NCI-H1930 (cell line): ENCODE data around the gene DCUN1D5.

Experiments used
- DNase-seq, 2 experiments: peaks; one replicate each; lab custom pipeline; 2025; lab: John Stamatoyannopoulos, UW

The DCUN1D5 gene

DNA sequence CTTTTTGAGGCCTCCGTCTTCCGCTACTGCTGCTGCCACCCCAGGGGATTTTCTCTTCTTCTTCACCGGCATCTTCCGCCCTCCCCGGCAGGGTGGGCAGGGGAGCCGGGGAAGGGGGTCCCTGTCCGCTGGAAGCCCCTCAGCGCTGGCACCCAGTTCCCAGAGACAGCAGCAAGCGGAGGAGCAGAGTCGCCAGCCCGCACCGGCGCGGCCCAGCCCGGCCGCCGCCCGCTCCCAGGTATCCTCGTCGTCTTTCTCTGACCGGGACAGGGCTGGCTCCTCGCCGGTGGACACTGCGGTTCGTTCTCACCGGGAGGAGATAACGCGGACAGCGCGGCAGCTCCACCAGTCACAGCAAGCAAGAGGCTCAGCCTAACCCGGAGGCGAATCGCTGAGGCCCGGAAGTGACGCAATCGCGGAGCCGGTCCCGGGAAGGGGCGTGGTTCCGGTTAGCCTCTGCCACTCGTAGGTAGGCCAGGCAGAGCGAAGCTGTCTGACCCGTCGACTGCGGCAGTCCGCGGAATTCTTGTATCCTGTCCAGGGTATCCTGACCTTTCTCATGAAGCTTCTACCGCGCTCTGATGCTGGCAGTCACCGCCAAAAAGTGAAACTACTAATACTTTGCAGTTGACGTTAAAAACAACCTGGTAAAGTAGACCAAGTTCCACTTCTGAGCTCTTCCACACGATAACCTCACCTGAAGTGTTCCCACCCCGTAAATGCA lies at the start of gene DCUN1D5:
Gene DCUN1D5, minus strand, starts transcription at position 360 of the 724 bp plus-strand sequence. Its CDS starts 288 bp downstream, at position 72.
- DNase-seq: peak; percentile 87 to 89

DNA sequence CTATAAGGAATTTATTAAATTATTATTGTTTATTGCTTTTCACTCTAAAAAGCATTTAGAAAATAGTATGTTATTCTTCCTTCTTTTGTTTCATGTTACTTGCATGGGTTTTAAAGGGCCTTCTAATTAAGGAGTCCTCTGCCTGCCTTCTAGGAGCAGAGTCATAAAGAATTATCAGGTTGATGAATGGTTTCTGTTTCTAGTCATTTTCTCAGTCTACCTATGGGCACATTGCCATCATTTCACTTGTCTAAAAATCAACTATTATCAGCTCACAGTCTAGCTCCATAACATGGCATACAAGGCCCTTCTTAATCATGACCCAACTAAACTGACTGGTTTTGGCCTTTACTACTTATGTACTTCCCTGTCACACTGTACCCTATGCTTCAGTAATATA lies 33.5 kb upstream of the DCUN1D5 start:
- DNase-seq: no peak

DNA sequence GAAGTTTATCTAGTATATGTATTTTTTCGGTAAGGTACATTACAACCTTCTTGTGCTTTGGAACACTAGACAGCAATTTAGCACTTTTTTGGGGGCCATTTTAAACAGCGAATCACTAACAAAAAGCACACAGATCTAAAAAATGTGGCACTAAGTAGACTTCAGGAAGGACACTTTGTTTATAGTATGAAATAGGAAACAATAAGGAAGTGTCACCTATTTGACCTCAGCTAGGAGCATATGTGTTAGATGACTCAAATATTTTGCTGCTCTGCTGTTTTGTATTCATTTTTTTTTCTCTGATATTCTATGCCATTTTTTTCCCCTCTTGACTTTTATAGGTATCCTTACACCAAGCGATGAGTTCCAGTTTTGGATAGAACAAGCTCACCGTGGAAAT lies 22.9 kb upstream of the DCUN1D5 start:
- DNase-seq: no peak

DNA sequence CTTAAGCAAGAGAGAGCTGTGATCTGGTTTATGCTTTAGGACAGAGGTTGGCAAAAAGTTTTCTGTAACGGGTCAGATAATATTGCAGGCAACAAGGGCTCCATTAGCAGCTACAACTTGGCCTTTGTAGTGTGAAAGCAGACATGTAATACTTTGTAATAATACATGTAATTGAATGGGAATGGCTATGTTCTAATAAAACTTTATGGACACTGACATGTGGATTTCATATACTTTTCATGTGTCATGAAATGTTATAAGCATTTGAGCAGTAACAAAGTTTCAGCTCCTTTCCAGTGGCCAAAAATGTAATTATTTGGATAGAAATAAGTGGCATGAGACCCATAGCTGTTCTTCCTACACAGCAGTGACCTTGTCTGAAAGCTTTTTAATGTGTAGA lies 20.4 kb upstream of the DCUN1D5 start:
- DNase-seq: no peak

DNA sequence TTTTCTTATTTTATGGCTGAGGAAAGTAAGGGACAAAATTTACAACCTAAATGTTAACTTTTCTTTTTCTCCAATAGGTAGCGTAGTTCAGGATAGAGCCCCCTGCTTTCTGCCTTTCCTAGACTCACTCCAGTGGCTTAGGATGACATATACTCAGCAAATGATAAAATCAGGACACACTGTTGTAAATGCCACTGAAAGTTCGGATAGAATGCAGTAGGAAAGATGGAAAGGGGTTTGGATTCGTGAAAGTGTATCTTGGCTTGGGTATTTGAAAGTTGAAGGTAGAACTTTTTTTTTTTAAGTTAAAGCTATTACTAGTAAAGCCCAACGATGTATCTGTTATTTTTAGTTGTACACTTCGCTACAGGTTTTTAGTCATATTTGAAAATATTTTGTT lies 19.4 kb upstream of the DCUN1D5 start:
- no peak for DNase-seq

DNA sequence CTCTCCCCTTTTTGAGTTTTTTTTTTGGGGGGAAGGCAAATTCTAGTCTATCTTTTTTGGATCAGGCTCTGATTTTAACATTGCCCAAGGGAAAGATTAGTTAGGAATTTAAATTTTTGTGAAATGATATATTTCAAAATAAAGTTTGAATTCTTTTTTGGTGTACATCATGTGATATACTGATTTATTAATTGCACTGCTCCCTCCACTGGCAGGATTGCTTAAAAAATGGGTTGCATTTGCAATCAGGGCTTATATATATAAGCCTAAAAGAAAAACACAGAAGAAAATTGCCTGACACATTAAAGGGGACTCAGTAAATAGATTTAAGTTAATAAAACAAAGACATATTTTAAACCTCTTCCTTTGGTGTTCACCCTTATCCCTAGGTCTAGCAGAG lies 18.4 kb upstream of the DCUN1D5 start:
- no peak for DNase-seq

DNA sequence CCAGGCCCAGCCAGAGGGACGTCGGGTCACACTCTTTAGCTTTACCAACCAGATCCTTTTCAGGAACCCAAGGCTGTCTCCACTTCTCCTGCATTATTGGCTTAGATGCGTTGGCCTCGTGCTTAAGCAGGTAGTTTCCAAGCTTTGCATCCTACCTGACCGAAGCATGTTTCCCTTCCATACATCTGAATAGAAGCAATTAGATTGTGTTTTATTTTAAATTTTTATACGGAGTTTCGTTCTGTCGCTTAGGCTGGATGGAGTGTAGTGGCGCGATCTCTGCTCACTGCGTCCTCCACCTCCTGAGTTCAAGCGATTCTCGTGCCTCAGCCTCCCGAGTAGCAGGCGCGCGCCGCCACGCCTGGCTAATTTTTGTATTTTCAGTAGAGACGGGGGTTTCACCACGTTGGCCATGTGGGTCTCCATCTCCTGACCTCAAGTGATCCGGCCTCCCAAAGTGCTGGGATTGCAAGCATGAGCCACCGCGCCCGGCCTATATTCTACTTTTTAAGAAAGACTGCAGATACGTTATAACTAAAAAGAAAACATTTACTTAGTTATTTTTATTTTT lies 17.9 kb upstream of the DCUN1D5 start:
- DNase-seq: no peak

DNA sequence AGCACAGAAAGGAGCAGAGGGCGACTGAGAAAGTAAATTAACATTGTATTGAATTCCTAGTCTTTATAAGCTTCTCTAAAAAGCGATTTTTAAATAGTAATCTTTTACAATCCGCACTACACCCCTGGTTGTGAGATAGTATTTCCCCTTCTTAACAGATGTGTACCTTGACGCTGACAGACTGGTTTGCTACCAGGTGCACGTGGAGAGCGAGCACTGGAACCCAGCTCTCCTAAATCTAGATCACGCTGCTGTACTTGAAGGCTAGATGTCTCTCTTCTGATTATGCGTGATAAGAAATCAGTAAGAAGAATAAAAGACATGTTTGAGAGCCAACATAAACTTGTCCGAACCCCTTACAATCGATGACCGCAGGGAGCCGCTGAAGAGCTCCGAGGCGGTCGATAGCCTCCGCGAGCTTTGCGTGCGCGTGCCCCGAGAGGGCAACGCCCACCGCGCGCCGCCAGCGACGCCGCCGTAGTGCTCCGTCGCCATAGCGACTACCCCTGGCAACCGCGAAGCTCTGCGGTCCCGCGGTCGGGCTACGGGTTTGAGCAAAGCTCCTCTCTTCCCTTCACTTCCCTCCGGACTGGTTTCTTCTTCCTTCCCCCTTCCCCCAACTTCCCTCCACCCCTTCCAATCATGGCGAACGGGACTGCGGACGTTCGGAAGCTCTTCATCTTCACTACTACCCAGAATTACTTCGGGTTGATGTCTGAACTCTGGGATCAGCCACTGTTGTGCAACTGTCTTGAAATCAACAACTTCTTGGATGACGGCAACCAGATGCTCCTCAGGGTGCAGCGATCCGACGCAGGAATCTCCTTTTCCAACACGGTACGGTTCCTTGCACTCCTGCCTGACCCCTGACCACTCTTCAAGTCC lies 17.2 kb upstream of the DCUN1D5 start, which contains the start of gene DYNC2H1:
Gene DYNC2H1, plus strand, starts transcription at position 494 of the 885 bp plus-strand sequence. Its CDS starts 149 bp downstream, at position 643.
- peak; percentile 63 to 88 for DNase-seq

DNA sequence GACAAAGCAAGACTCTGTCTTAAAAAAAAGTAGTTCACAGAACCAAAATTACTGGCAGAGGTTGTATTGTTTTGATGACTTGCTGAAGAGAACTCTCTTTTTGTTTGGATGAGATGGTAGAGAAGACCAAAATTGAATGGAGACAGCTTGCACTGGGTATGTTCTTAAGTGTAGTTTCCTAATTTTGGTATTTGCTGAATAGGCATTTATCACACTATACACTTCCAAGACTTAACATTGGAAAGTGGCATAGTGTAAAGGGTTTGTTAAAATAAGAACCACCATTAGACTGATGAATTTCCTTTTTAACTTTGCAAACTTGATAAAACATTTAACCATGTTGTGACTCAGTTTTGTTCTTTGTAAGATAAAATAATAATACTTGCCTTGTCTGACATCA lies 5.3 kb upstream of the DCUN1D5 start:
- no peak for DNase-seq

DNA sequence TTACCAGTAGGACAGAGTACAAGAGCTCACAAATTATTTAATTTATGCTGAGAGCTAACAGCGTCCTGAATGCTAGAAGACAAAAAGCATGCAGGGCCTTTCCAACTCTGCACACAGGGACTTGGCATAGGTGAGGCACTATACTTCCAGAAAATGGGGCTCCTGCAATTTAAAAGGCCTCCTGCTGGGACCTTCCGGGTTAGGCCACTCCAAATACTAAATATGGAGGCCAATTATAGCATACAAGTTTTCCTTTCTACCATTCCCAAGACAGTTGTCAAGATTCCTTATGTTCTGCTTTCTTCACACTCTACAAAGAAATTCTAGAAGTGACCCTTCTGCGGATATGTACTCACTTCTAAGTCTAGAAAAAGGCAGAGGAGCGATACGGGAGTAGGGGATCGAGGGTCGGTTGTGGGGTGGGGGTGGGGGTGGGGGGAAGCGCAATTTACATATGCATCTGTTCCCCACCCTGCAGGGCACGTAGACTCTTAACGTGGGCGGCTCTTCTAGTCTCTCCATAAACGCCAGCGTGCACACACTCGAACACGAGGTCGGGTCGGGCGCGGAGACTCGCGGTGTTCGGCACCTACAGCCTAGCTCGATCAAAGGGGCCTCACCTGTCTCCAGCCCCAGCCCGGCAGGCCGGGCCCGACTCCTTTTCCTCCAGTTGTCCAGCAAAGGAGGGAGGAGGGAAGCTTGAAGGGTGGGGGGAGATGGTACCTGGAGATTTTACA lies 728 bp downstream of the DCUN1D5 start:
- peak in 1 of 2 experiments; percentile 34 for DNase-seq

DNA sequence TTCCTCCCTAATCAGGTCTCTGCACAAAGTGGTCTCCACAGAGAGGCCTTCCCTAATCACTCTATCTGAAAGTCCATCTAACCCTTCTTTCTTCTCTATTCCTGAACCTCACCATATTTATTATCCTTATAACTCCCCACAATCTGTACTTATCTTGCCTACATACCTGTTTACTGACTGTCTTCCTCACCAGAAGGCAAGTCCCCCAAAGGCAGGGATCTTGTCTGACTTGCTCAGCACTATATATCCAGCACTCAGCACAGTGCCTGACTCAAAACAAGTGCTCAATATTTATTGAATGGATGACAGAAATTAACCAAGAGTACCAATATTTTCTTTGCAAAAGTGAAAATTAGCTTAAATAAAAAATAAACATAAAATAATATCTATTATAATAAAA lies 5.5 kb downstream of the DCUN1D5 start:
- DNase-seq: no peak

DNA sequence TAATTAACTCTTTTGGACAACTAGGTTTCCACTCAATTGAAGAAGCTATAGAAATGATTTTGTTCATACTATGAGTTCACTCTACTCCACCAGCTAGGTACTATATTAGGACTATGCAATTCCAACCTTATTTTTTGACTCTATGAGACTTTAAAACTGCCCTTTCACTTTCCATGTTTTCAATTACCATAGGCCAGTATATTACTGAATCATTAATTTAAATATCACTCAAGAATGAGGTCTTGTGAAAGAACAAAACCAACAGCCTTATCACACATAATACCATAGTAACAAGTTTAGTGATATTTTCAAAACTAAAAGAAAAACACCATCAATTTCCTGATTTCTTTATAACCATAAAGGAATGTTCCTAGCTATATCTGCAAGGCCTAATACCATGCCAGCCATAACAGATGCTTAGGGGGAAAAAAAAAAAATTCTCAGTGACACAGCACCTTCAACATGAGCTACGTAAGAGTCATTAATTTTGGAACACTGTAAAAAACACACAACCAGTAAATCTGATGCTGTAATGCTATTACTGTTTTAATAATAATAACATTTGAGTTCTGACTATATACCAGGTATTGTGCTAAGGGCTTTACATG lies 6.1 kb downstream of the DCUN1D5 start:
- no peak for DNase-seq

DNA sequence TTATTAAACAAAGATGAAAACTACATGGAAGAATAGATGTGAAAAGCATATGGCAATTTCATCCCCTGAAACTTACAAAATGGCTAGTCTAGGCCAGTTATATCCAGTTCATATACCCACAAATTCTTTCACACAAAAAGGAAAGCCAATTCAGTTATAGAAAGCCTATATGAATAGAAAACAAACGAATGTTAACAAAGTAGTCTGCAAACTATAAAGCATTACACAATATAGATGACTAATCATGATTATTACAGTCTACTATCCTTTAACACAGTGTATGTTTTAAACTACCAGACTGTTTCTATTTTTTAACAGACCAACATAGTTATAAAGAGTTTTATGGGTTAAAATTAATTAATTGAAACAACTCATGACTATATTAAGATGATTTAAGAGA lies 12.1 kb downstream of the DCUN1D5 start:
- DNase-seq: no peak

DNA sequence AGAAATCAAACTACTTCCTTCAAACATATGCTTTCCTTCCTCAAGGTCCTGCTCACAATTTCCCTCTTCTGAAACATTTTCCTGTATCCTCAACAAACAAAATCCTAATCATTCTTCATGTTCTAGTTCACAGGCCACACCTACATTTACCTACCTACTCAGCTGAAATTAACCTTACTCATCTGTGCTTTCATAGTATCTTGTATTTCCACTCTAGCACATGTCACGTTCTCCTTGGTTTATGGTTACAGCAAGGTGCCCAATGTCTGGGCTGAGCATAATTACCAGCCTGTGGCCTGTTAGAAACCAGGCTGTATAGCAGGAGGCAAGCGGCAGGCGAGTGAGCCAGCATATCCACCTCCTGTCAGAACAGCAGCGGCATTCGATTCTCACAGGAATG lies 13.2 kb downstream of the DCUN1D5 start:
- no peak for DNase-seq

DNA sequence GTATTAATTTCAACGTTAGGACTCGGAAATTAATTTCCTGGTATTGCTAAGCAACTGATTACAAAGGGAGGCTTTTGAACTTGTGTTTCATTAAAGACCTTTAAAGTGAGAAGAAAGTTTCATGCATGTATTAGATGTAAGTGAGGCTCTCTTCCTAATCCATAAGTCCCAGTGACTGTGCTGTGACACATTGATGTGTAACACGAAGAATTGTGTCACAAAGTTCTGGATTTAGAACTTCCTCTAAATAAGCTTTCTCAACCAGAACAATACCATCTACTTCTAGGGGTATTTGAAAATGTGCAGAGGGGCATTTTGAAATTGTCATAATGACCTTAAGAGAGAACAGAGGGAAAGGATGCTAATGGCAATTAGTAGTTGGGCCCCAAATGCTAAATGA lies 14.4 kb downstream of the DCUN1D5 start:
- no peak for DNase-seq

DNA sequence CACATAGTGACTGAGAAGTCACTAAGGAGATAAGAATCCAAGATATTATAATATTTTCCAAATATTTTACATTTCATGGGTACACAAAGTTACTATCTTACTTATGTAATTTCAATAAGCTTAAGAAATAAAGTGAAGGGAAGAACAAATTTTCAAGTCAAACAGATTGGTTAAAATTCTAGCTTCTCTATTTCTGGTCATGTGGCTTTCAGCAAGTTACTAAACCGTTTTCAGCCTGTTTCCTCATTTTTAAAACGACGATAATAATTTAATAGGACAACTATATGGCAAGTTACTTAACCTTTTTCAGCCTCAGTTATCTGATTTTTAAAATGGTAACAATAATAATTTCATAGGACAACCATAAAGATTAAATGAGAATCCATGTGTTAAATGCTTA lies 15.6 kb downstream of the DCUN1D5 start:
- no peak for DNase-seq

DNA sequence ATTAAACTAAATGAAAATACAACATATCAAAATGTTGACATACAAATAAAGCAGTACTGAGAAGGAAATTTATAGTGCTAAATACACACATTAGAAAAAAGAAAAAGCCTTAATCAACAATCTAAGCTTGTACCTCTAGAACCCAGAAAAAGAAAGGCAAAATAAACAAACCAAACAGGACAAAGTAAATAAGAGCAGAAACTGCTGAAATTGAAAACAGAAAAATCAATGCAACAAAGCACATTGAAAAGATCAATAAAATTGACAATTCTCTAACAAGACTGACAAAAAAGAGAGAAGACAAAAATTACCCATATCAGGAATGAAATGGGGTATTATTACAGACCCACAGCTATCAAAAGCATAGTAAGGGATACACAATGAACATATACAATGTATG lies 21.0 kb downstream of the DCUN1D5 start:
- no peak for DNase-seq

DNA sequence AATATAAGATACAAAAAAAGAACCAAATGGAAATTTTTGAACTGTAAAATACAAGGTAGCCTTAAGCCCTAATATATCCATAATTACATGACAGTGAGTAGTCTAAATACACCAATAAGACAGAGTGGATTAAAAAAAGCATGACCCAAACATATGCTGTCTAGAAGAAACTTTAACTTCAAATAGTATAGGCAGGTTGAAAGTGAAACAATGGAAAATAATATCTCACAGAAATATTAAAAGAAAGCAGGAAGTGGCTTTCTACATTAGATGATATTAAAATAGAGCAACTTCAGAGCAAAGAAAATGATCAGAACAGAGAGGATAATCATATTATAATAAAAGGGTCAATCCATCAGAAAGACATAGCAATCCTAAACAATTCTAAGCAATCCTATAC lies 21.8 kb downstream of the DCUN1D5 start:
- DNase-seq: no peak

DNA sequence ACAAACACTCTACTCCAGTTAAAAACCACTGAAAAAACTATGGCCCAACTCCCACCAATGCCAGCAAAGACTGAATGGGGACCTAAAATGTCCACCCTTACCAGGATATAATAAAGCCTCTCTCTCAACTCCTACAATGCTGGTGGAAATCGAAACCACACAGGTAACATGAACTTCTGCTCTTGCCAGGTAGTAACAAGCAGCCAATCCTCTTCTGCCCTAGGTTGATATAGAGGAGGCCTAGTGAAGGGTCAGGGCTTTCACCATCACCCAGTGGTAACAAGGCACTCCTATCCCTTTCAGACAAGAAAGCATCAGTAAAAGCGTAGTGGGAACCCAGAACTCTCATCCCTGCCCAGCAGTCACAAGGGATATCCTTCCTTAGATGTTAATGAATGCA lies 22.6 kb downstream of the DCUN1D5 start:
- no peak for DNase-seq

DNA sequence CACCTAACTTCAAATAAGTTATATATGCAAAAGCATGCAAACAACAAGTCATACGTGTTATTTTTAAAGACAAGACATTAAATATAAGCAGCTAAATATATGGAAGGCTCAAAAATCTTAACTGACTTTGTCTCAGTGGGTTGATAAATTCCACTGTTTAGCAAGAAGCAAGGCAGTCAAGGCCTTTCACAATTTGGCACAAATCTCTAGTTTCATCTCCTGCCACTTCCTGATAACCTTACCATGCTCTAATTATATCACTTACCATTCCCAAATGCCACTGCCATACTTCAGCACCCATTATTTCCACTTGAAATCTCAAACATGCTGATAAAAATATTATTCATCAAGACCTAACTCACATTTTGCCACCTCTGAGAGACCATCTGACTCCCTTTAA lies 24.8 kb downstream of the DCUN1D5 start:
- no peak for DNase-seq

DNA sequence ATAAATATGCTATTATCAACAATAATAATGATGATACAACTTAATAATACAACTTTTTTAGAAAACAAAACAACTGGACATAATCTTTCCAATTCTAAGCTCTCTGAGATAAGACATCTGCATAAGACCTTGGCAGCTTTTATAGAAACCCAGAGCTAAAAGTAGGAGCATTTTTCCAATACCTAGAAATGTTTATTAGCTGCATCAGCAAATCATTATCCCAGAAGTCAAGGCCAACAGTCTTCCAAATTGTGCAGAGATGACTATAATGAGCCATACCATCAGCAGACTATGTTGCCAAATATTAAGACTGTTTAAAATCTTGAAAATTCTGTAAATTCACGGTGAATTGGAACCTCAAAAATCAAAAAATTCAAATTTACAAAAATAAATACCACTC lies 30.3 kb downstream of the DCUN1D5 start:
- DNase-seq: no peak
